ENCODE results near the gene MAB21L3. TPM values are rescaled to one million over a fixed set of nuclear protein-coding genes. Genes with fewer than 3 reads are reported as not detected.

The MAB21L3 gene
- total RNA-seq: not detected in 2 replicates
- long read RNA-seq: 0 reads

- TF ChIP-seq CTCF (conservative IDR thresholded peaks at IDR 0.05): no peak
- no peak for DNase-seq (ENCODE audit: low read depth, low spot score)
- H3K4me1 Mint-ChIP-seq: no peaks in the 10 kb centered on the region
- no peaks in the 10 kb centered on the region for H3K9me3 Mint-ChIP-seq
- no peaks in the 10 kb centered on the region for H3K27me3 Mint-ChIP-seq (ENCODE audit: low read depth)
- no peaks in the 10 kb centered on the region for H3K36me3 Mint-ChIP-seq (ENCODE audit: low read depth)
- no peak within 1 kb of the TSS for H3K4me3 Mint-ChIP-seq
- H3K27ac Mint-ChIP-seq (ENCODE audit: unreplicated experiment): no peak within 1 kb of the TSS
Measured at GRCh38 chr1:116110567-116111523, at the start of gene MAB21L3. Gene MAB21L3 (plus strand): TSS chr1:116111399. CDS start chr1:116112616, 1,217 bp downstream.

- H3K36me3 Mint-ChIP-seq (ENCODE audit: low read depth): peaks cover 8% of the 10 kb centered on the region
- H3K9me3 Mint-ChIP-seq: peaks cover 11% of the 10 kb centered on the region
- H3K4me1 Mint-ChIP-seq: no peaks in the 10 kb centered on the region
Measured at GRCh38 chr1:116062201-116062600, 49.0 kb upstream of the MAB21L3 start.

GRCh38 chr1:116064616-116065015 is 46.6 kb upstream of the MAB21L3 start:
- Mint-ChIP-seq H3K27me3 (ENCODE audit: low read depth) (no peaks in the 10 kb centered on the region), H3K9me3 (no peaks in the 10 kb centered on the region), H3K36me3 (ENCODE audit: low read depth) (peaks cover 9% of the 10 kb centered on the region), H3K27ac (ENCODE audit: unreplicated experiment) (no peak overlapping the region), H3K4me1 (no peaks in the 10 kb centered on the region), H3K4me3 (no peak overlapping the region)
- no peak for TF ChIP-seq CTCF (conservative IDR thresholded peaks at IDR 0.05)
- DNase-seq (ENCODE audit: low read depth, low spot score): no peak

More at GRCh38 chr1:116062201-116062600, 49.0 kb upstream of the MAB21L3 start:
- Mint-ChIP-seq H3K27me3 (ENCODE audit: low read depth) (no peaks in the 10 kb centered on the region), H3K27ac (ENCODE audit: unreplicated experiment) (no peak overlapping the region), H3K4me3 (no peak overlapping the region)
- no peak for DNase-seq (ENCODE audit: low read depth, low spot score)
- no peak for TF ChIP-seq CTCF (conservative IDR thresholded peaks at IDR 0.05)

GRCh38 chr1:116066868-116067565 is 44.2 kb upstream of the MAB21L3 start:
- Mint-ChIP-seq H3K27me3 (ENCODE audit: low read depth) (no peaks in the 10 kb centered on the region), H3K9me3 (no peaks in the 10 kb centered on the region), H3K27ac (ENCODE audit: unreplicated experiment) (no peak overlapping the region)

GRCh38 chr1:116067566-116067890 is 43.7 kb upstream of the MAB21L3 start:
- no peaks in the 10 kb centered on the region for H3K27me3 Mint-ChIP-seq (ENCODE audit: low read depth)
- DNase-seq (ENCODE audit: low read depth, low spot score): no peak
- no peaks in the 10 kb centered on the region for H3K9me3 Mint-ChIP-seq
- H3K27ac Mint-ChIP-seq (ENCODE audit: unreplicated experiment): no peak overlapping the region
- peaks cover 9% of the 10 kb centered on the region for H3K36me3 Mint-ChIP-seq (ENCODE audit: low read depth)
- H3K4me1 Mint-ChIP-seq: no peaks in the 10 kb centered on the region
- no peak overlapping the region for H3K4me3 Mint-ChIP-seq
- TF ChIP-seq CTCF (conservative IDR thresholded peaks at IDR 0.05): no peak

More at GRCh38 chr1:116066868-116067565, 44.2 kb upstream of the MAB21L3 start:
- TF ChIP-seq CTCF (conservative IDR thresholded peaks at IDR 0.05): no peak
- no peak for DNase-seq (ENCODE audit: low read depth, low spot score)
- H3K36me3 Mint-ChIP-seq (ENCODE audit: low read depth): peaks cover 9% of the 10 kb centered on the region
- no peaks in the 10 kb centered on the region for H3K4me1 Mint-ChIP-seq
- no peak overlapping the region for H3K4me3 Mint-ChIP-seq
